Ishikawa (cell line): ENCODE results near the gene C1orf122.

Source experiments
- EGR1 ChIP-seq: IDR thresholded peaks from 2 replicates; pipeline ENCODE4 v1.6.1; 2012
- TAF1 ChIP-seq: IDR thresholded peaks from 2 replicates; pipeline ENCODE4 v1.6.1; 2012; ENCODE audit warnings: low read depth, mild to moderate bottlenecking
- USF1 ChIP-seq: IDR thresholded peaks from 2 replicates; pipeline ENCODE4 v1.6.1; 2012
- ZBTB7A ChIP-seq: IDR thresholded peaks from 2 replicates; pipeline ENCODE4 v1.6.1; 2012; ENCODE audit warnings: low read depth
- TF ChIP-seq, protein P1 (sequence below): IDR thresholded peaks from 2 replicates; pipeline ENCODE4 v1.6.1; 2012; ENCODE audit warnings: low read depth, mild to moderate bottlenecking

- TF ChIP-seq USF1 (no peak), EGR1 (no peak), TAF1 (no peak), ZBTB7A (no peak)
- TF ChIP-seq, protein P1, sequence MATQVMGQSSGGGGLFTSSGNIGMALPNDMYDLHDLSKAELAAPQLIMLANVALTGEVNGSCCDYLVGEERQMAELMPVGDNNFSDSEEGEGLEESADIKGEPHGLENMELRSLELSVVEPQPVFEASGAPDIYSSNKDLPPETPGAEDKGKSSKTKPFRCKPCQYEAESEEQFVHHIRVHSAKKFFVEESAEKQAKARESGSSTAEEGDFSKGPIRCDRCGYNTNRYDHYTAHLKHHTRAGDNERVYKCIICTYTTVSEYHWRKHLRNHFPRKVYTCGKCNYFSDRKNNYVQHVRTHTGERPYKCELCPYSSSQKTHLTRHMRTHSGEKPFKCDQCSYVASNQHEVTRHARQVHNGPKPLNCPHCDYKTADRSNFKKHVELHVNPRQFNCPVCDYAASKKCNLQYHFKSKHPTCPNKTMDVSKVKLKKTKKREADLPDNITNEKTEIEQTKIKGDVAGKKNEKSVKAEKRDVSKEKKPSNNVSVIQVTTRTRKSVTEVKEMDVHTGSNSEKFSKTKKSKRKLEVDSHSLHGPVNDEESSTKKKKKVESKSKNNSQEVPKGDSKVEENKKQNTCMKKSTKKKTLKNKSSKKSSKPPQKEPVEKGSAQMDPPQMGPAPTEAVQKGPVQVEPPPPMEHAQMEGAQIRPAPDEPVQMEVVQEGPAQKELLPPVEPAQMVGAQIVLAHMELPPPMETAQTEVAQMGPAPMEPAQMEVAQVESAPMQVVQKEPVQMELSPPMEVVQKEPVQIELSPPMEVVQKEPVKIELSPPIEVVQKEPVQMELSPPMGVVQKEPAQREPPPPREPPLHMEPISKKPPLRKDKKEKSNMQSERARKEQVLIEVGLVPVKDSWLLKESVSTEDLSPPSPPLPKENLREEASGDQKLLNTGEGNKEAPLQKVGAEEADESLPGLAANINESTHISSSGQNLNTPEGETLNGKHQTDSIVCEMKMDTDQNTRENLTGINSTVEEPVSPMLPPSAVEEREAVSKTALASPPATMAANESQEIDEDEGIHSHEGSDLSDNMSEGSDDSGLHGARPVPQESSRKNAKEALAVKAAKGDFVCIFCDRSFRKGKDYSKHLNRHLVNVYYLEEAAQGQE: no peak
Measured at GRCh38 chr1:37824001-37824400, 16.4 kb downstream of the C1orf122 start.
